GM23338 (cell line): ENCODE measurements around the gene MAPK8. TPM values are rescaled to one million over a fixed set of nuclear protein-coding genes. Genes with fewer than 3 reads are reported as not detected.

Source experiments
- ATAC-seq: fragments of 200-7000 bp; cut with Tn5 transposase; 3 replicates; pipeline ENCODE4 v1.9.1; 2020
- DNase-seq: peaks from one replicate; pipeline ENCODE4 v3.0.0-alpha.2; 2015; ENCODE audit warnings: low spot score
- H2AFZ ChIP-seq: fragments of 200-600 bp; sonication (generic); 2 replicates; pipeline ENCODE4 v1.8.0; 2016; ENCODE audit warnings: antibody characterized with exemption, mild to moderate bottlenecking, moderate library complexity
- H3F3A ChIP-seq: fragments of 200-600 bp; sonication (generic); replicated peaks from 2 replicates; pipeline ENCODE4 v1.8.0; 2017; ENCODE audit warnings: antibody characterized with exemption, mixed run types, low read depth
- H3K27ac ChIP-seq: fragments of 200-600 bp; sonication (generic); 2 replicates; pipeline ENCODE4 v1.6.1; 2016; ENCODE audit warnings: low read depth
- H3K27me3 ChIP-seq: fragments of 200-600 bp; sonication (generic); 2 replicates; pipeline ENCODE4 v1.8.0; 2016; ENCODE audit warnings: mild to moderate bottlenecking, mixed run types, moderate library complexity; ENCODE audit not compliant: insufficient read depth
- H3K36me3 ChIP-seq: fragments of 200-600 bp; sonication (generic); 2 replicates; pipeline ENCODE4 v1.8.0; 2016; ENCODE audit warnings: mild to moderate bottlenecking; ENCODE audit not compliant: insufficient read depth
- H3K4me1 ChIP-seq: fragments of 200-600 bp; sonication (generic); 2 replicates; pipeline ENCODE4 v1.8.0; 2016; ENCODE audit warnings: mild to moderate bottlenecking, moderate library complexity; ENCODE audit not compliant: insufficient read depth
- H3K4me2 ChIP-seq: fragments of 200-600 bp; sonication (generic); 2 replicates; pipeline ENCODE4 v1.7.1; 2017; ENCODE audit warnings: mixed run types
- H3K4me3 ChIP-seq: fragments of 200-600 bp; sonication (generic); 2 replicates; pipeline ENCODE4 v1.6.1; 2016; ENCODE audit warnings: mixed run types
- H3K79me2 ChIP-seq: fragments of 200-600 bp; sonication (generic); replicated peaks from 2 replicates; pipeline ENCODE4 v1.8.0; 2017; ENCODE audit warnings: mild to moderate bottlenecking; ENCODE audit not compliant: insufficient read depth
- H3K9me2 ChIP-seq: fragments of 200-600 bp; sonication (generic); 2 replicates; pipeline ENCODE4 v1.8.0; 2017; ENCODE audit not compliant: insufficient read depth
- H4K20me1 ChIP-seq: fragments of 200-600 bp; sonication (generic); replicated peaks from 2 replicates; pipeline ENCODE4 v1.8.0; 2017; ENCODE audit warnings: mild to moderate bottlenecking; ENCODE audit not compliant: insufficient read depth
- H3K27ac Mint-ChIP-seq: 2 replicates; pipeline ENCODE4 v1.8.0; 2020; ENCODE audit warnings: inconsistent platforms, mild to moderate bottlenecking, moderate library complexity, mixed read lengths
- H3K27me3 Mint-ChIP-seq: 3 replicates; pipeline ENCODE4 v1.8.0; 2022; ENCODE audit warnings: low read depth, mild to moderate bottlenecking, moderate library complexity, mixed read lengths, inconsistent platforms; ENCODE audit not compliant: insufficient read depth, poor library complexity
- H3K36me3 Mint-ChIP-seq: 3 replicates; pipeline ENCODE4 v1.8.0; 2021; ENCODE audit warnings: low read depth, mild to moderate bottlenecking, inconsistent platforms, moderate library complexity, mixed read lengths
- H3K4me1 Mint-ChIP-seq: 3 replicates; pipeline ENCODE4 v1.8.0; 2020; ENCODE audit warnings: mild to moderate bottlenecking, inconsistent platforms, mixed read lengths
- H3K4me3 Mint-ChIP-seq: 3 replicates; pipeline ENCODE4 v1.8.0; 2021; ENCODE audit warnings: moderate library complexity, mild to moderate bottlenecking, inconsistent platforms, mixed read lengths
- H3K9me3 Mint-ChIP-seq: 3 replicates; pipeline ENCODE4 v1.8.0; 2020; ENCODE audit warnings: moderate library complexity, mild to moderate bottlenecking, inconsistent platforms, mixed read lengths
- CREB1 ChIP-seq: fragments of 250-450 bp; sonication (Bioruptor Pico); IDR thresholded peaks from 2 replicates; pipeline ENCODE4 v1.5.0; 2020; ENCODE audit warnings: low read depth, mild to moderate bottlenecking, moderate library complexity
- EZH2 ChIP-seq: fragments of 200-600 bp; sonication (generic); IDR thresholded peaks from one replicate; pipeline ENCODE4 v1.8.0; 2017; ENCODE audit warnings: antibody characterized with exemption, mild to moderate bottlenecking, low read depth; ENCODE audit not compliant: unreplicated experiment
- EZH2phosphoT487 ChIP-seq: fragments of 200-600 bp; sonication (generic); IDR thresholded peaks from one replicate; pipeline ENCODE4 v1.8.1; 2018; ENCODE audit warnings: antibody characterized with exemption; ENCODE audit not compliant: unreplicated experiment
- JUNB ChIP-seq: IDR thresholded peaks from one replicate; pipeline ENCODE4 v1.6.1; 2016; ENCODE audit warnings: antibody characterized with exemption; ENCODE audit not compliant: unreplicated experiment
- NANOG ChIP-seq: IDR thresholded peaks from 2 replicates; pipeline ENCODE4 v1.6.1; 2016; ENCODE audit warnings: antibody characterized with exemption, borderline replicate concordance
- POLR2AphosphoS5 ChIP-seq: IDR thresholded peaks from 2 replicates; pipeline ENCODE4 v1.6.1; 2016; ENCODE audit warnings: antibody characterized with exemption, low read depth
- STAT1 ChIP-seq: IDR thresholded peaks from one replicate; pipeline ENCODE4 v1.6.1; 2016; ENCODE audit warnings: antibody characterized with exemption; ENCODE audit not compliant: unreplicated experiment
- ZNF114 ChIP-seq: fragments of 250-450 bp; sonication (Bioruptor Pico); IDR thresholded peaks from 2 replicates; pipeline ENCODE4 v1.5.0; 2020; ENCODE audit warnings: mild to moderate bottlenecking, moderate library complexity
- ZNF331 ChIP-seq: fragments of 250-450 bp; sonication (Bioruptor Pico); IDR thresholded peaks from 2 replicates; pipeline ENCODE4 v1.5.0; 2020; ENCODE audit warnings: low read depth, mild to moderate bottlenecking, moderate library complexity
- polyA plus RNA-seq: library from polyadenylated mRNA; unstranded; fragments of >200 nt; fragmentation: Nextera tagmentation; extraction: Ambion mirVana; gene quantifications from 2 replicates; pipeline ENCODE4 v1.2.1, GENCODE V29; 2016
- total RNA-seq: library from RNA; depleted of rRNA; stranded (reverse); fragments of >200 nt; shearing (Covaris generic); gene quantifications from 2 replicates; pipeline ENCODE4 v1.2.3, GENCODE V29; 2014
- TF ChIP-seq, protein P1 (sequence below): fragments of 250-450 bp; sonication (Bioruptor Pico); IDR thresholded peaks from 2 replicates; pipeline ENCODE4 v1.5.0; 2020; ENCODE audit warnings: mild to moderate bottlenecking, moderate library complexity
- TF ChIP-seq, protein P2 (sequence below), 2 experiments: fragments of 200-600 bp in 1 of 2; sonication (generic) in 1 of 2; conservative IDR thresholded peaks; 2 replicates each; pipeline versions ENCODE4 v1.5.1 to v1.6.1; 2016 to 2017; ENCODE audit warnings: antibody characterized with exemption in 2 of 2, low read depth in 2 of 2, mild to moderate bottlenecking in 2 of 2, moderate library complexity in 1 of 2
- TF ChIP-seq, protein P3 (sequence below): IDR thresholded peaks from 2 replicates; pipeline ENCODE4 v1.6.1; 2016; ENCODE audit warnings: antibody characterized with exemption

MAPK8 gene
- total and polyA plus RNA-seq, 2 experiments from 2014 or later, result 52.4 to 73.6 TPM

DNA sequence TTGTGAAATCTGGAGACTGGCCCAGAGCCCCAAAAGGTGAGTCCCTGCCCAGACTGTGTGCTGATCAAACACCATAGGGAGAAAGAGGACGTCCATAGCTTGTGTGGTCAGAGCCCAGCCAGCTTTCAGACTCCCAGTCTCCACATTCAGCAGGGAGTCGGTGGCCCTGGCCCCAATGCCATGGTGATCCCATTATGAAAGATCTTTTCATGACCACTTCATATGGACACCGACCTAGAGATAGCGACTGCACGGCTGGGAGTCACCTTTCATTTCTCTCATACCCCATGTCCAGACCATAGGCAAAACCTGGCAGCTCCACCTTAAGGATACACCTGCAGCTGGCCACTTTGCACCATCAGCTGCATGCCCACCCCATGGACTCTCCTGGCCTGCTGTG lies 172.0 kb downstream of the MAPK8 start (continued):
- TF ChIP-seq, protein P1, sequence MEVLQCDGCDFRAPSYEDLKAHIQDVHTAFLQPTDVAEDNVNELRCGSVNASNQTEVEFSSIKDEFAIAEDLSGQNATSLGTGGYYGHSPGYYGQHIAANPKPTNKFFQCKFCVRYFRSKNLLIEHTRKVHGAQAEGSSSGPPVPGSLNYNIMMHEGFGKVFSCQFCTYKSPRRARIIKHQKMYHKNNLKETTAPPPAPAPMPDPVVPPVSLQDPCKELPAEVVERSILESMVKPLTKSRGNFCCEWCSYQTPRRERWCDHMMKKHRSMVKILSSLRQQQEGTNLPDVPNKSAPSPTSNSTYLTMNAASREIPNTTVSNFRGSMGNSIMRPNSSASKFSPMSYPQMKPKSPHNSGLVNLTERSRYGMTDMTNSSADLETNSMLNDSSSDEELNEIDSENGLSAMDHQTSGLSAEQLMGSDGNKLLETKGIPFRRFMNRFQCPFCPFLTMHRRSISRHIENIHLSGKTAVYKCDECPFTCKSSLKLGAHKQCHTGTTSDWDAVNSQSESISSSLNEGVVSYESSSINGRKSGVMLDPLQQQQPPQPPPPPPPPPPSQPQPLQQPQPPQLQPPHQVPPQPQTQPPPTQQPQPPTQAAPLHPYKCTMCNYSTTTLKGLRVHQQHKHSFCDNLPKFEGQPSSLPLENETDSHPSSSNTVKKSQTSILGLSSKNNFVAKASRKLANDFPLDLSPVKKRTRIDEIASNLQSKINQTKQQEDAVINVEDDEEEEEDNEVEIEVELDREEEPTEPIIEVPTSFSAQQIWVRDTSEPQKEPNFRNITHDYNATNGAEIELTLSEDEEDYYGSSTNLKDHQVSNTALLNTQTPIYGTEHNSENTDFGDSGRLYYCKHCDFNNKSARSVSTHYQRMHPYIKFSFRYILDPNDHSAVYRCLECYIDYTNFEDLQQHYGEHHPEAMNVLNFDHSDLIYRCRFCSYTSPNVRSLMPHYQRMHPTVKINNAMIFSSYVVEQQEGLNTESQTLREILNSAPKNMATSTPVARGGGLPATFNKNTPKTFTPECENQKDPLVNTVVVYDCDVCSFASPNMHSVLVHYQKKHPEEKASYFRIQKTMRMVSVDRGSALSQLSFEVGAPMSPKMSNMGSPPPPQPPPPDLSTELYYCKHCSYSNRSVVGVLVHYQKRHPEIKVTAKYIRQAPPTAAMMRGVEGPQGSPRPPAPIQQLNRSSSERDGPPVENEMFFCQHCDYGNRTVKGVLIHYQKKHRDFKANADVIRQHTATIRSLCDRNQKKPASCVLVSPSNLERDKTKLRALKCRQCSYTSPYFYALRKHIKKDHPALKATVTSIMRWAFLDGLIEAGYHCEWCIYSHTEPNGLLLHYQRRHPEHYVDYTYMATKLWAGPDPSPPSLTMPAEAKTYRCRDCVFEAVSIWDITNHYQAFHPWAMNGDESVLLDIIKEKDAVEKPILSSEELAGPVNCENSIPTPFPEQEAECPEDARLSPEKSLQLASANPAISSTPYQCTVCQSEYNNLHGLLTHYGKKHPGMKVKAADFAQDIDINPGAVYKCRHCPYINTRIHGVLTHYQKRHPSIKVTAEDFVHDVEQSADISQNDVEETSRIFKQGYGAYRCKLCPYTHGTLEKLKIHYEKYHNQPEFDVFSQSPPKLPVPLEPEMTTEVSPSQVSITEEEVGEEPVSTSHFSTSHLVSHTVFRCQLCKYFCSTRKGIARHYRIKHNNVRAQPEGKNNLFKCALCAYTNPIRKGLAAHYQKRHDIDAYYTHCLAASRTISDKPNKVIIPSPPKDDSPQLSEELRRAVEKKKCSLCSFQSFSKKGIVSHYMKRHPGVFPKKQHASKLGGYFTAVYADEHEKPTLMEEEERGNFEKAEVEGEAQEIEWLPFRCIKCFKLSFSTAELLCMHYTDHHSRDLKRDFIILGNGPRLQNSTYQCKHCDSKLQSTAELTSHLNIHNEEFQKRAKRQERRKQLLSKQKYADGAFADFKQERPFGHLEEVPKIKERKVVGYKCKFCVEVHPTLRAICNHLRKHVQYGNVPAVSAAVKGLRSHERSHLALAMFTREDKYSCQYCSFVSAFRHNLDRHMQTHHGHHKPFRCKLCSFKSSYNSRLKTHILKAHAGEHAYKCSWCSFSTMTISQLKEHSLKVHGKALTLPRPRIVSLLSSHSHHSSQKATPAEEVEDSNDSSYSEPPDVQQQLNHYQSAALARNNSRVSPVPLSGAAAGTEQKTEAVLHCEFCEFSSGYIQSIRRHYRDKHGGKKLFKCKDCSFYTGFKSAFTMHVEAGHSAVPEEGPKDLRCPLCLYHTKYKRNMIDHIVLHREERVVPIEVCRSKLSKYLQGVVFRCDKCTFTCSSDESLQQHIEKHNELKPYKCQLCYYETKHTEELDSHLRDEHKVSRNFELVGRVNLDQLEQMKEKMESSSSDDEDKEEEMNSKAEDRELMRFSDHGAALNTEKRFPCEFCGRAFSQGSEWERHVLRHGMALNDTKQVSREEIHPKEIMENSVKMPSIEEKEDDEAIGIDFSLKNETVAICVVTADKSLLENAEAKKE (CRISPR knock-in tag), result no peak
- TF ChIP-seq EZH2 (no peak), EZH2phosphoT487 (no peak)
- TF ChIP-seq, protein P2, sequence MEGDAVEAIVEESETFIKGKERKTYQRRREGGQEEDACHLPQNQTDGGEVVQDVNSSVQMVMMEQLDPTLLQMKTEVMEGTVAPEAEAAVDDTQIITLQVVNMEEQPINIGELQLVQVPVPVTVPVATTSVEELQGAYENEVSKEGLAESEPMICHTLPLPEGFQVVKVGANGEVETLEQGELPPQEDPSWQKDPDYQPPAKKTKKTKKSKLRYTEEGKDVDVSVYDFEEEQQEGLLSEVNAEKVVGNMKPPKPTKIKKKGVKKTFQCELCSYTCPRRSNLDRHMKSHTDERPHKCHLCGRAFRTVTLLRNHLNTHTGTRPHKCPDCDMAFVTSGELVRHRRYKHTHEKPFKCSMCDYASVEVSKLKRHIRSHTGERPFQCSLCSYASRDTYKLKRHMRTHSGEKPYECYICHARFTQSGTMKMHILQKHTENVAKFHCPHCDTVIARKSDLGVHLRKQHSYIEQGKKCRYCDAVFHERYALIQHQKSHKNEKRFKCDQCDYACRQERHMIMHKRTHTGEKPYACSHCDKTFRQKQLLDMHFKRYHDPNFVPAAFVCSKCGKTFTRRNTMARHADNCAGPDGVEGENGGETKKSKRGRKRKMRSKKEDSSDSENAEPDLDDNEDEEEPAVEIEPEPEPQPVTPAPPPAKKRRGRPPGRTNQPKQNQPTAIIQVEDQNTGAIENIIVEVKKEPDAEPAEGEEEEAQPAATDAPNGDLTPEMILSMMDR (conservative IDR thresholded peaks at IDR 0.05; ENCODE audit: low read depth in 2 of 2), result no peak

DNA sequence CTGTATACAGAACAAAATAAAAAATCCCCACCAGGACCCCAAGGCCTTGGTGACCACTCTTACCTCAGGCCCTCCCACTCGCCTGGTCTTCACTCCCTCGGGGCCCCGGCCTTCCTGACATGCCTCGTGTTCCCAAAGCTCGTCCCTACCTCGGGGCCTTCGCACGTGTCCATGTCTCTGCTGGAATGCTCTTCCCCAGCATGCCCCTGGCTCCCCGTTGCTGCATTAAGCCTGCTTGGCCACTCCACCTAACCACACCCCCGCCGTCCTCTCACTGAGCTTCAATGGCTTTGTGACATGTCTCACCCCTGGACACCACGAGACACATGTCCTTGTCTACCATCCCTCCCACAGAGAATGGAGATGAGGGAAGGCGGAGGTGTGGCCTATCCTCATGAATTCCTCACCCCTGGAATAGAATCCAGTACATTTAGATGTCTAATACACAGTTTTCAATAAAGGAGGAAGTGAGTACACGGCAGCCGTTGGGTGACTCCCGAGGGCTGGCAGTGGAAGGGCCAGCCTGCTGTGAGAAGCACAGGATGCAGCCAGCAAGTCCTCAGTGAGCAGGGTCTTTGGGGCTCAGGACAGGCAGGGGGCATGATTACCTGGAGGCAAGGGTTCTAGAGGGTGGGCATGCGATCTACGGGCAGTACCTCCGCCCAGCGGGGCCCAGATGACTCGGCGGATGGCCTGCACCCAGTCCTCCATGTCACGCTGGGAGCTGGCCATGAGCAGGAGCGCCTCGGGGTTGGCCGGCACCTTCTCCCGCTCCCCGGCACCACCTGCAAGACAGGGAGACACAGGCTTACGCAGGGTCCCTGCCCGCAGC lies 172.7 kb downstream of the MAPK8 start:
- Histone ChIP-seq H3K79me2 (no peaks in the 10 kb centered on the region), H2AFZ (no peak overlapping the region), H3K9me2 (no peaks in the 10 kb centered on the region), H4K20me1 (no peaks in the 10 kb centered on the region), H3K4me3 (no peak overlapping the region), H3K4me1 (peaks cover 20% of the 10 kb centered on the region), H3F3A (no peaks in the 10 kb centered on the region), H3K4me2 (no peak overlapping the region), H3K36me3 (no peaks in the 10 kb centered on the region), H3K27me3 (no peaks in the 10 kb centered on the region), H3K27ac (no peak overlapping the region)
- H3K4me1 Mint-ChIP-seq, result peaks cover 33% of the 10 kb centered on the region
- H3K36me3 Mint-ChIP-seq, result 0 out of 3 replicates have a peak, but pooled peaks cover 2% of the 10 kb centered on the region
- H3K9me3 Mint-ChIP-seq, result no peaks in the 10 kb centered on the region
- H3K4me3 Mint-ChIP-seq, result no peak overlapping the region
- DNase-seq (no peak), ATAC-seq (peak; percentile 40; the same call in 2 of the 3 replicates)
- H3K27me3 Mint-ChIP-seq, result peaks cover 9% of the 10 kb centered on the region
- H3K27ac Mint-ChIP-seq, result peak overlapping the region; percentile 60; the same call in 1 of the 2 replicates
- TF ChIP-seq STAT1 (no peak), ZNF114 (no peak), EZH2phosphoT487 (no peak), CREB1 (CRISPR knock-in tag) (no peak), EZH2 (no peak), JUNB (no peak), ZNF331 (no peak), POLR2AphosphoS5 (no peak), NANOG (no peak)
- TF ChIP-seq, protein P3, sequence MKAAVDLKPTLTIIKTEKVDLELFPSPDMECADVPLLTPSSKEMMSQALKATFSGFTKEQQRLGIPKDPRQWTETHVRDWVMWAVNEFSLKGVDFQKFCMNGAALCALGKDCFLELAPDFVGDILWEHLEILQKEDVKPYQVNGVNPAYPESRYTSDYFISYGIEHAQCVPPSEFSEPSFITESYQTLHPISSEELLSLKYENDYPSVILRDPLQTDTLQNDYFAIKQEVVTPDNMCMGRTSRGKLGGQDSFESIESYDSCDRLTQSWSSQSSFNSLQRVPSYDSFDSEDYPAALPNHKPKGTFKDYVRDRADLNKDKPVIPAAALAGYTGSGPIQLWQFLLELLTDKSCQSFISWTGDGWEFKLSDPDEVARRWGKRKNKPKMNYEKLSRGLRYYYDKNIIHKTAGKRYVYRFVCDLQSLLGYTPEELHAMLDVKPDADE, result no peak
